Epithelial cell of umbilical artery (primary cell): ENCODE measurements around the gene OXNAD1. TPM values are rescaled to one million over a fixed set of nuclear protein-coding genes. Genes with fewer than 3 reads are reported as not detected.

Experiments
- total RNA-seq: library from RNA; depleted of rRNA; stranded (reverse); fragments of >200 nt; gene quantifications from 2 replicates; pipeline ENCODE4 v1.2.3, GENCODE V29; 2014

Gene OXNAD1, protein sequence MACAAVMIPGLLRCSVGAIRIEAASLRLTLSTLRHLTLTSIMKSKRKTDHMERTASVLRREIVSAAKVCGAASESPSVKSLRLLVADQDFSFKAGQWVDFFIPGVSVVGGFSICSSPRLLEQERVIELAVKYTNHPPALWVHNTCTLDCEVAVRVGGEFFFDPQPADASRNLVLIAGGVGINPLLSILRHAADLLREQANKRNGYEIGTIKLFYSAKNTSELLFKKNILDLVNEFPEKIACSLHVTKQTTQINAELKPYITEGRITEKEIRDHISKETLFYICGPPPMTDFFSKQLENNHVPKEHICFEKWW
- 12.0 and 14.1 TPM in 2 replicates for total RNA-seq

DNA sequence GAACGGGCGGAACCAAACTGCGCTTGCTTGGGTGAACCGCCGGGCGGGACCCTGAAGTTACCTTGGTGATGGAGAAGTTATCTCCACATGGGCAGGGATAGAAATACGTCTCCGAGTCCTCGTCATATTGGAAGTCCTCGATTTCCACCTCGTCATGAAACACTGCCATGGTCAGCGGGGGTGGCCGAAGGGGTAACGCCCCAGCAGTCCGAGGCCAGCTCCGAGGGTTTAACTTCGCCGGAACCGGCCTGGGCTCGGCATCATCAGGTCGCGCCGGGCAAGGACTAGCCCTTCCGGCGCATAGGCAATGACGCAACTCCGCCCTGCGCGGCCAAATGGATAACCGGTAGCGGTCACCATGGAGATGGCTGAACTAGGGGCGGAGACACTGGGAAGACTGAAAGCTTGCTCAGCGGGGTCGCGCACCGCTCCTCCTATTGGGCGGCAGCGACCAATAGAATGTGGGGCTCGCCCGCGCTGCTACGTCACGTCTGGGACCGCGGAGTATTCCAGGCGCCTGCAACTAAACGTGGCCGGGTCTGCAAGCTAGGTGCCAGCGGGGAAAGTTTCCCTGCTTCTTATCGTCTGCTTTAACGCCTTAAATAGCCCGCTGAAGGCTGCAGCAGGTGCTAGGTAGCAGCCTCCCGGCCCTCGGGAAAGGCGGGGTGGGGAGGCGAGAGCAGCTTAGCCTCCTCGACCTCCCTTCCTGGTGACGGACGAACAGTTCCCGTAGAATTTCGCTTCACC is at the start of gene OXNAD1, which contains the start of gene DPH3:
TSS of gene OXNAD1 (plus strand) at position 505 of the 747 bp plus-strand sequence. CDS start 5,741 bp downstream, outside the sequence.
TSS of gene DPH3 (minus strand) at position 236 of the 747 bp plus-strand sequence. CDS start at position 169, 67 bp downstream.

Other genes starting within 250 kb of the OXNAD1 start
- gene GALNT15, start 90.5 kb upstream of the OXNAD1 start, total RNA-seq = 1.3 and 8.7 TPM in 2 replicates
- 23.4 and 25.1 TPM in 2 replicates for gene DPH3, start 269 bp upstream of the OXNAD1 start, total RNA-seq
- 22.1 and 29.3 TPM in 2 replicates for gene RFTN1, start 248.5 kb downstream of the OXNAD1 start, total RNA-seq